ENCODE results near the gene PCDHB11.
A peak's percentile ranks its signal among the peaks of the same experiment; 100 is the strongest.
"Not testable (repeated sequence)": the region's sequence is repeated elsewhere in the genome, so short reads cannot be mapped to it uniquely, and the experiment has no call there.

Gene PCDHB11

GRCh38 chr5:141186897-141187512, 12.4 kb upstream of the PCDHB11 start, which contains the start of gene PCDHB9:
Gene PCDHB9 (plus strand): TSS chr5:141187161. CDS start chr5:141187319, 158 bp downstream.
- H3K4me2 ChIP-seq (ENCODE audit: low read length) = peak within 1 kb of the TSS; percentile 19; the same call in 1 of the 2 replicates
- H3K27ac ChIP-seq (ENCODE audit: low read depth, low read length, poor library complexity, severe bottlenecking) = no peak within 1 kb of the TSS
- no peak for TF ChIP-seq EZH2 (IDR thresholded peaks at IDR 0.05; ENCODE audit: borderline replicate concordance, low read length)
- peak; percentile 92 for TF ChIP-seq CTCF (IDR thresholded peaks at IDR 0.05; ENCODE audit: low read length)
- H4K20me1 ChIP-seq (ENCODE audit: insufficient read depth, low read length) = no peaks in the 10 kb centered on the region
- no peaks in the 10 kb centered on the region for H3F3A ChIP-seq (ENCODE audit: insufficient read depth, low read length)
- H3K4me3 ChIP-seq (ENCODE audit: low read depth, low read length, poor library complexity, severe bottlenecking) = peak within 1 kb of the TSS; percentile 9
- H3K9ac ChIP-seq (ENCODE audit: low read length) = no peak within 1 kb of the TSS
- no peaks in the 10 kb centered on the region for H3K9me3 ChIP-seq (ENCODE audit: low read length)
- no peaks in the 10 kb centered on the region for H3K27me3 ChIP-seq (ENCODE audit: insufficient read depth, low read length)
- H3K4me1 ChIP-seq (ENCODE audit: insufficient read depth, low read length, severe bottlenecking) = no peaks in the 10 kb centered on the region
- no peaks in the 10 kb centered on the region for H3K79me2 ChIP-seq (ENCODE audit: insufficient read depth, low read length)
- H2AFZ ChIP-seq (ENCODE audit: low read length) = no peak within 1 kb of the TSS
- no peaks in the 10 kb centered on the region for H3K9me2 ChIP-seq (ENCODE audit: low read depth, low read length)
- H3K36me3 ChIP-seq (ENCODE audit: insufficient read depth, low read length) = no peaks in the 10 kb centered on the region

GRCh38 chr5:141188682-141189081, 10.7 kb upstream of the PCDHB11 start:
- not testable (repeated sequence) for H3F3A ChIP-seq (ENCODE audit: insufficient read depth, low read length); H3K4me1 ChIP-seq (ENCODE audit: insufficient read depth, low read length, severe bottlenecking); H3K9me2 ChIP-seq (ENCODE audit: low read depth, low read length); H3K27ac ChIP-seq (ENCODE audit: low read depth, low read length, poor library complexity, severe bottlenecking); H3K9me3 ChIP-seq (ENCODE audit: low read length); H3K4me3 ChIP-seq (ENCODE audit: low read depth, low read length, poor library complexity, severe bottlenecking); H3K36me3 ChIP-seq (ENCODE audit: insufficient read depth, low read length); H3K4me2 ChIP-seq (ENCODE audit: low read length); H3K27me3 ChIP-seq (ENCODE audit: insufficient read depth, low read length); H3K79me2 ChIP-seq (ENCODE audit: insufficient read depth, low read length); H3K9ac ChIP-seq (ENCODE audit: low read length); H2AFZ ChIP-seq (ENCODE audit: low read length); H4K20me1 ChIP-seq (ENCODE audit: insufficient read depth, low read length)

- H3K9me3 ChIP-seq (ENCODE audit: low read length); H4K20me1 ChIP-seq (ENCODE audit: insufficient read depth, low read length); H3K4me1 ChIP-seq (ENCODE audit: insufficient read depth, low read length, severe bottlenecking); H3K9me2 ChIP-seq (ENCODE audit: low read depth, low read length); H3K27me3 ChIP-seq (ENCODE audit: insufficient read depth, low read length); H3K36me3 ChIP-seq (ENCODE audit: insufficient read depth, low read length); H3K27ac ChIP-seq (ENCODE audit: low read depth, low read length, poor library complexity, severe bottlenecking); H3K4me2 ChIP-seq (ENCODE audit: low read length); H2AFZ ChIP-seq (ENCODE audit: low read length); H3K4me3 ChIP-seq (ENCODE audit: low read depth, low read length, poor library complexity, severe bottlenecking); H3F3A ChIP-seq (ENCODE audit: insufficient read depth, low read length); H3K79me2 ChIP-seq (ENCODE audit: insufficient read depth, low read length); H3K9ac ChIP-seq (ENCODE audit: low read length): not testable (repeated sequence)
Measured at GRCh38 chr5:141189131-141189530, 10.3 kb upstream of the PCDHB11 start.

GRCh38 chr5:141192110-141192725, 7.2 kb upstream of the PCDHB11 start, which contains the start of gene PCDHB10:
Gene PCDHB10 (plus strand): TSS chr5:141192353. CDS start chr5:141192553, 200 bp downstream.
- Histone ChIP-seq H2AFZ (ENCODE audit: low read length) (no peak within 1 kb of the TSS), H3K36me3 (ENCODE audit: insufficient read depth, low read length) (no peaks in the 10 kb centered on the region), H3K4me2 (ENCODE audit: low read length) (no peak within 1 kb of the TSS), H3F3A (ENCODE audit: insufficient read depth, low read length) (no peaks in the 10 kb centered on the region), H3K27ac (ENCODE audit: low read depth, low read length, poor library complexity, severe bottlenecking) (no peak within 1 kb of the TSS), H3K4me1 (ENCODE audit: insufficient read depth, low read length, severe bottlenecking) (no peaks in the 10 kb centered on the region), H3K4me3 (ENCODE audit: low read depth, low read length, poor library complexity, severe bottlenecking) (no peak within 1 kb of the TSS), H3K9me3 (ENCODE audit: low read length) (peaks cover 3% of the 10 kb centered on the region; the same call in 1 of the 2 replicates), H3K9me2 (ENCODE audit: low read depth, low read length) (no peaks in the 10 kb centered on the region), H3K9ac (ENCODE audit: low read length) (no peak within 1 kb of the TSS), H3K27me3 (ENCODE audit: insufficient read depth, low read length) (no peaks in the 10 kb centered on the region), H3K79me2 (ENCODE audit: insufficient read depth, low read length) (no peaks in the 10 kb centered on the region), H4K20me1 (ENCODE audit: insufficient read depth, low read length) (no peaks in the 10 kb centered on the region)
- TF ChIP-seq EZH2 (IDR thresholded peaks at IDR 0.05; ENCODE audit: borderline replicate concordance, low read length) = no peak
- TF ChIP-seq CTCF (IDR thresholded peaks at IDR 0.05; ENCODE audit: low read length) = peak; percentile 85

- H3K9me3 ChIP-seq (ENCODE audit: low read length); H3K9ac ChIP-seq (ENCODE audit: low read length); H3K9me2 ChIP-seq (ENCODE audit: low read depth, low read length); H3K27me3 ChIP-seq (ENCODE audit: insufficient read depth, low read length); H3K27ac ChIP-seq (ENCODE audit: low read depth, low read length, poor library complexity, severe bottlenecking); H3K36me3 ChIP-seq (ENCODE audit: insufficient read depth, low read length); H2AFZ ChIP-seq (ENCODE audit: low read length); H3F3A ChIP-seq (ENCODE audit: insufficient read depth, low read length); H4K20me1 ChIP-seq (ENCODE audit: insufficient read depth, low read length); H3K4me3 ChIP-seq (ENCODE audit: low read depth, low read length, poor library complexity, severe bottlenecking); H3K4me1 ChIP-seq (ENCODE audit: insufficient read depth, low read length, severe bottlenecking); H3K79me2 ChIP-seq (ENCODE audit: insufficient read depth, low read length); H3K4me2 ChIP-seq (ENCODE audit: low read length): not testable (repeated sequence)
Measured at GRCh38 chr5:141194332-141194731, 5.1 kb upstream of the PCDHB11 start.
